ENCODE measurements around the gene PHKG1. TPM values are rescaled to one million over a fixed set of nuclear protein-coding genes. Genes with fewer than 3 reads are reported as not detected.

Gene PHKG1
- total RNA-seq, 4 donors from 2014 or later = 30.1 to 211 (median 57.2) TPM

- no peak for TF ChIP-seq CTCF (IDR thresholded peaks at IDR 0.05 in 4 of 5, conservative IDR thresholded peaks at IDR 0.05 in 1 of 5)
- in situ Hi-C loops (cut with MboI; ENCODE audit: low sequenced_read_pairs in 4 of 4) = loop anchor here in 1 of 4 donors (25.0 kb wide), 3 partner anchors 101 to 1301 kb away; partner anchors contain the start of genes LANCL2, MRPS17, NIPSNAP2 and SEC61G
- Histone ChIP-seq H3K36me3 (peaks cover 0 to 51% of the 10 kb centered on the region in 2 donors), H3K9me3 (no peaks in the 10 kb centered on the region), H3K4me3 (peak overlapping the region; percentile 68 to 94 (median 91)), H3K27ac (peak overlapping the region; percentile 87 to 97 (median 95)), H3K27me3 (no peaks in the 10 kb centered on the region), H3K4me1 (peaks cover 6 to 13% of the 10 kb centered on the region in 2 donors)
- DNase-seq (no peak), ATAC-seq (peak; percentile 9 to 35)
- intact Hi-C loops (cut with DNase I; ENCODE audit: low total_unique reads) = no loop called here
Observed at GRCh38 chr7:56063500-56063881, 29.3 kb downstream of the PHKG1 start.

GRCh38 chr7:56062382-56062781 is 30.4 kb downstream of the PHKG1 start:
- in situ Hi-C loops (cut with MboI; ENCODE audit: low sequenced_read_pairs in 4 of 4) = loop anchor here in 1 of 4 donors (25.0 kb wide), 3 partner anchors 100 to 1300 kb away; partner anchors contain the start of genes LANCL2, MRPS17, NIPSNAP2 and SEC61G
- Histone ChIP-seq H3K36me3 (peaks cover 0 to 59% of the 10 kb centered on the region in 2 donors), H3K27me3 (no peaks in the 10 kb centered on the region), H3K27ac (peak overlapping the region in 3 of 4 donors; percentile 12 to 97 (median 94)), H3K4me1 (peaks cover 6 to 13% of the 10 kb centered on the region in 2 donors), H3K4me3 (no peak overlapping the region), H3K9me3 (no peaks in the 10 kb centered on the region)
- DNase-seq (no peak), ATAC-seq (no peak)
- no peak for TF ChIP-seq CTCF (IDR thresholded peaks at IDR 0.05 in 4 of 5, conservative IDR thresholded peaks at IDR 0.05 in 1 of 5)
- no peak for TF ChIP-seq POLR2A (IDR thresholded peaks at IDR 0.05)
- intact Hi-C loops (cut with DNase I; ENCODE audit: low total_unique reads) = no loop called here

GRCh38 chr7:56053993-56054392 is 38.8 kb downstream of the PHKG1 start:
- Histone ChIP-seq H3K36me3 (peaks cover 0 to 62% of the 10 kb centered on the region in 2 donors), H3K9me3 (no peaks in the 10 kb centered on the region), H3K4me3 (no peak overlapping the region), H3K27me3 (no peaks in the 10 kb centered on the region), H3K4me1 (peaks cover 18 to 22% of the 10 kb centered on the region in 2 donors), H3K27ac (no peak overlapping the region)
- intact Hi-C loops (cut with DNase I; ENCODE audit: low total_unique reads) (loop anchor here (5.0 kb wide), 2 partner anchors 92 to 167 kb away; partner anchors contain the start of genes NIPSNAP2 and ZNF713), in situ Hi-C loops (cut with MboI; ENCODE audit: low sequenced_read_pairs in 4 of 4) (loop anchor here in 1 of 4 donors (25.0 kb wide), 3 partner anchors 92 to 1292 kb away; partner anchors contain the start of genes LANCL2, MRPS17, NIPSNAP2 and SEC61G)
- DNase-seq = no peak
- ATAC-seq = no peak
- TF ChIP-seq CTCF (IDR thresholded peaks at IDR 0.05 in 4 of 5, conservative IDR thresholded peaks at IDR 0.05 in 1 of 5) = no peak
- no peak for TF ChIP-seq POLR2A (IDR thresholded peaks at IDR 0.05)

- Histone ChIP-seq H3K9me3 (no peaks in the 10 kb centered on the region), H3K4me1 (peaks cover 18 to 22% of the 10 kb centered on the region in 2 donors), H3K36me3 (peaks cover 0 to 55% of the 10 kb centered on the region in 2 donors), H3K27ac (peak overlapping the region in 2 of 4 donors; percentile 86 to 92), H3K27me3 (no peaks in the 10 kb centered on the region), H3K4me3 (no peak overlapping the region)
- DNase-seq = no peak
- no peak for ATAC-seq
- TF ChIP-seq POLR2A (IDR thresholded peaks at IDR 0.05) (no peak), CTCF (IDR thresholded peaks at IDR 0.05 in 4 of 5, conservative IDR thresholded peaks at IDR 0.05 in 1 of 5) (no peak)
- intact Hi-C loops (cut with DNase I; ENCODE audit: low total_unique reads) (loop anchor here (5.0 kb wide), 2 partner anchors 91 to 166 kb away; partner anchors contain the start of genes NIPSNAP2 and ZNF713), in situ Hi-C loops (cut with MboI; ENCODE audit: low sequenced_read_pairs in 4 of 4) (loop anchor here in 1 of 4 donors (25.0 kb wide), 3 partner anchors 91 to 1291 kb away; partner anchors contain the start of genes LANCL2, MRPS17, NIPSNAP2 and SEC61G)
Observed at GRCh38 chr7:56053379-56053778, 39.4 kb downstream of the PHKG1 start.

Measured in gastrocnemius medialis (tissue), 4 donors.